ENCODE measurements around the gene WBP2.

WBP2 gene

DNA sequence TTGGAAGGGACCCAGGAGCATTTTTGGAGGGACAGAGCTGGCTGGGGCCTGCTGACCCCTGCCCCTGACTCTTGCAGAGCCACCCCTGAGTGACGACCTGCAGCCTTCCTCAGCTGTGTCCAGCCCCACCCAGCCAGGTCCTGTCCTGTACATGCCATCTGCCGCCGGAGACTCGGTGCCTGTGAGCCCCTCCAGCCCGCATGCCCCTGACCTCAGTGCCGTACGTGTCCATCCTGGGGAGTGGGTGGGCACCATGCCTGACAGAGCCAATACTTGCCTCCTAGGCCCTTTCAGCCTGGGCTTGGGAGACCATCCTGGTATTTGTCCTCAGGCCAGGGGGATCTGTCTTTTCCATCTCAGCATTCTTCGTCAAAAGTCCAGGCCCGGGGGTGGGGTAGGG is 38.4 kb downstream of the WBP2 start:
- Histone ChIP-seq H3K4me2 (ENCODE audit: low read depth, low read length, poor library complexity, severe bottlenecking) (no peak overlapping the region), H3K79me2 (ENCODE audit: insufficient read depth, low read length) (no peaks in the 10 kb centered on the region), H3K4me3 (ENCODE audit: insufficient read depth, low read length, poor library complexity, severe bottlenecking) (no peak overlapping the region), H3K27me3 (ENCODE audit: low read length) (no peaks in the 10 kb centered on the region), H4K20me1 (ENCODE audit: low read depth, low read length) (no peaks in the 10 kb centered on the region), H3K36me3 (ENCODE audit: low read length) (no peaks in the 10 kb centered on the region), H3F3A (ENCODE audit: insufficient read depth) (no peaks in the 10 kb centered on the region), H3K27ac (ENCODE audit: low read depth, low read length) (no peak overlapping the region), H2AFZ (ENCODE audit: low read depth, low read length, severe bottlenecking) (no peak overlapping the region), H3K9ac (ENCODE audit: low read length) (no peak overlapping the region), H3K9me3 (ENCODE audit: insufficient read depth, low read length) (no peaks in the 10 kb centered on the region), H3K9me2 (replicated peaks; ENCODE audit: insufficient read depth, low read length) (no peaks in the 10 kb centered on the region)
- no peak for TF ChIP-seq EZH2phosphoT487 (conservative IDR thresholded peaks at IDR 0.05; ENCODE audit: low read length)
- TF ChIP-seq, protein P1, sequence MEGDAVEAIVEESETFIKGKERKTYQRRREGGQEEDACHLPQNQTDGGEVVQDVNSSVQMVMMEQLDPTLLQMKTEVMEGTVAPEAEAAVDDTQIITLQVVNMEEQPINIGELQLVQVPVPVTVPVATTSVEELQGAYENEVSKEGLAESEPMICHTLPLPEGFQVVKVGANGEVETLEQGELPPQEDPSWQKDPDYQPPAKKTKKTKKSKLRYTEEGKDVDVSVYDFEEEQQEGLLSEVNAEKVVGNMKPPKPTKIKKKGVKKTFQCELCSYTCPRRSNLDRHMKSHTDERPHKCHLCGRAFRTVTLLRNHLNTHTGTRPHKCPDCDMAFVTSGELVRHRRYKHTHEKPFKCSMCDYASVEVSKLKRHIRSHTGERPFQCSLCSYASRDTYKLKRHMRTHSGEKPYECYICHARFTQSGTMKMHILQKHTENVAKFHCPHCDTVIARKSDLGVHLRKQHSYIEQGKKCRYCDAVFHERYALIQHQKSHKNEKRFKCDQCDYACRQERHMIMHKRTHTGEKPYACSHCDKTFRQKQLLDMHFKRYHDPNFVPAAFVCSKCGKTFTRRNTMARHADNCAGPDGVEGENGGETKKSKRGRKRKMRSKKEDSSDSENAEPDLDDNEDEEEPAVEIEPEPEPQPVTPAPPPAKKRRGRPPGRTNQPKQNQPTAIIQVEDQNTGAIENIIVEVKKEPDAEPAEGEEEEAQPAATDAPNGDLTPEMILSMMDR (IDR thresholded peaks at IDR 0.05; ENCODE audit: insufficient read depth, low read length, poor library complexity, severe bottlenecking) = no peak

GRCh38 chr17:75815399-75815798 is 39.7 kb downstream of the WBP2 start:
- no peak overlapping the region for H3K4me3 ChIP-seq (ENCODE audit: insufficient read depth, low read length, poor library complexity, severe bottlenecking)
- H3K9me3 ChIP-seq (ENCODE audit: insufficient read depth, low read length) = no peaks in the 10 kb centered on the region
- H3K79me2 ChIP-seq (ENCODE audit: insufficient read depth, low read length) = no peaks in the 10 kb centered on the region
- no peak overlapping the region for H3K9ac ChIP-seq (ENCODE audit: low read length)
- H4K20me1 ChIP-seq (ENCODE audit: low read depth, low read length) = no peaks in the 10 kb centered on the region
- H3K4me2 ChIP-seq (ENCODE audit: low read depth, low read length, poor library complexity, severe bottlenecking) = no peak overlapping the region
- H3K9me2 ChIP-seq (replicated peaks; ENCODE audit: insufficient read depth, low read length) = no peaks in the 10 kb centered on the region
- no peak overlapping the region for H3K27ac ChIP-seq (ENCODE audit: low read depth, low read length)
- no peaks in the 10 kb centered on the region for H3K27me3 ChIP-seq (ENCODE audit: low read length)
- H2AFZ ChIP-seq (ENCODE audit: low read depth, low read length, severe bottlenecking) = no peak overlapping the region
- no peaks in the 10 kb centered on the region for H3F3A ChIP-seq (ENCODE audit: insufficient read depth)
- TF ChIP-seq EZH2phosphoT487 (conservative IDR thresholded peaks at IDR 0.05; ENCODE audit: low read length) = no peak
- TF ChIP-seq, protein P1 (IDR thresholded peaks at IDR 0.05; ENCODE audit: insufficient read depth, low read length, poor library complexity, severe bottlenecking) = no peak
- no peaks in the 10 kb centered on the region for H3K36me3 ChIP-seq (ENCODE audit: low read length)

DNA sequence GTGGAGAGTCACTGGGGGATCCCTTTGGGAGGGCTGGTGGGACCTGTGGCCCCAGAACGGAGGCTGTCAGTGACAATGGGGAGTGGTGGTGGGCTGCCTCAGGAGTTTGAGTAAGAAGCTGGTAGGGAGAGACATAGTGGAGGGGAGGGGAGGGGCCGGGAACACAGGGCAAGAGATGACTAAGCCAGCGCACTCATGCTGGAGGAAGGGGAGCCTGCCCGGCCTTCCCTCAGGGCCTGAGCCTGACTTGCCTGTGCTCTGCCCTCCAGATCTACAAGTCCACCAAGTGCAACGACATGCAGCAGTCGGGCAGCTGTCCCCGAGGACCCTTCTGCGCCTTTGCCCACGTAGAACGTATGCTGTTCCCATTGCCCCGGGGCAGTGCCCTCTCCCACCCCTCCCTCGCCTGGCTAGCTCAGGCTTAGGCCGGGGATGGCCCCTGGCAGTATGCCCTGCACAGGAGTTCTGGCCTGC is 40.2 kb downstream of the WBP2 start:
- H3K9me3 ChIP-seq (ENCODE audit: insufficient read depth, low read length) = no peaks in the 10 kb centered on the region
- H3F3A ChIP-seq (ENCODE audit: insufficient read depth) = no peaks in the 10 kb centered on the region
- H4K20me1 ChIP-seq (ENCODE audit: low read depth, low read length) = no peaks in the 10 kb centered on the region
- H2AFZ ChIP-seq (ENCODE audit: low read depth, low read length, severe bottlenecking) = no peak overlapping the region
- no peak overlapping the region for H3K9ac ChIP-seq (ENCODE audit: low read length)
- no peaks in the 10 kb centered on the region for H3K79me2 ChIP-seq (ENCODE audit: insufficient read depth, low read length)
- H3K4me3 ChIP-seq (ENCODE audit: insufficient read depth, low read length, poor library complexity, severe bottlenecking) = no peak overlapping the region
- TF ChIP-seq EZH2phosphoT487 (conservative IDR thresholded peaks at IDR 0.05; ENCODE audit: low read length) = no peak
- TF ChIP-seq, protein P1 (IDR thresholded peaks at IDR 0.05; ENCODE audit: insufficient read depth, low read length, poor library complexity, severe bottlenecking) = no peak
- H3K4me2 ChIP-seq (ENCODE audit: low read depth, low read length, poor library complexity, severe bottlenecking) = no peak overlapping the region
- H3K36me3 ChIP-seq (ENCODE audit: low read length) = no peaks in the 10 kb centered on the region
- H3K27me3 ChIP-seq (ENCODE audit: low read length) = no peaks in the 10 kb centered on the region
- no peak overlapping the region for H3K27ac ChIP-seq (ENCODE audit: low read depth, low read length)
- H3K9me2 ChIP-seq (replicated peaks; ENCODE audit: insufficient read depth, low read length) = no peaks in the 10 kb centered on the region
